ENCODE data around the gene CD28.

The CD28 gene

GRCh38 chr2:203743441-203743981 is 37.1 kb downstream of the CD28 start:
- Histone ChIP-seq H3K36me3 (ENCODE audit: control insufficient read depth, insufficient read depth, low read length) (no peaks in the 10 kb centered on the region), H3K4me3 (replicated peaks; ENCODE audit: low read depth, low read length) (no peak overlapping the region), H3K27me3 (replicated peaks; ENCODE audit: control insufficient read depth, insufficient read depth, low read length) (no peaks in the 10 kb centered on the region)
- TF ChIP-seq CTCF (IDR thresholded peaks at IDR 0.05; ENCODE audit: insufficient read depth, low read length, poor library complexity, severe bottlenecking): no peak
- no peak for DNase-seq (ENCODE audit: extremely low read depth, insufficient read length)

DNA sequence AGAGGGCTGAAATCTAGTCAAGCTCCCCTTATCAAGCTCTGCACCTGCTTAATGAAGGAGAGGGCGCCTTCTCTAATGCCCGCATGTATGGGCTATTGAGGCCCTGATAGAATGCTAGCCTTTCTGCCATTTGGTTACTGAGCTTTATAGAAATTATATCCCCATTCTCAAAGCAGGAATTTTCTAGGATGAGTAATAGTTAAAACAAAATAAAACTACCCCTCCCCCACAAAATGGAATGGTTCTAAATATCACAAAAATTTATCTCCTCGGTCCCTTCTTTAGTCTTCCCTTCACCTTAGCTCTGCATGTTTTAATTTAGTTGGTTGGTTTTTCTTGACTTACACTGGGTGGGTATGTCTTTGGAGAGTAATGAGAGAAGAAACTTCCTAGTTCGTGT is 37.7 kb downstream of the CD28 start:
- H3K4me3 ChIP-seq (replicated peaks; ENCODE audit: low read depth, low read length): no peak overlapping the region
- H3K27me3 ChIP-seq (replicated peaks; ENCODE audit: control insufficient read depth, insufficient read depth, low read length): no peaks in the 10 kb centered on the region
- no peak for DNase-seq (ENCODE audit: extremely low read depth, insufficient read length)
- H3K36me3 ChIP-seq (ENCODE audit: control insufficient read depth, insufficient read depth, low read length): no peaks in the 10 kb centered on the region
- no peak for TF ChIP-seq CTCF (IDR thresholded peaks at IDR 0.05; ENCODE audit: insufficient read depth, low read length, poor library complexity, severe bottlenecking)

DNA sequence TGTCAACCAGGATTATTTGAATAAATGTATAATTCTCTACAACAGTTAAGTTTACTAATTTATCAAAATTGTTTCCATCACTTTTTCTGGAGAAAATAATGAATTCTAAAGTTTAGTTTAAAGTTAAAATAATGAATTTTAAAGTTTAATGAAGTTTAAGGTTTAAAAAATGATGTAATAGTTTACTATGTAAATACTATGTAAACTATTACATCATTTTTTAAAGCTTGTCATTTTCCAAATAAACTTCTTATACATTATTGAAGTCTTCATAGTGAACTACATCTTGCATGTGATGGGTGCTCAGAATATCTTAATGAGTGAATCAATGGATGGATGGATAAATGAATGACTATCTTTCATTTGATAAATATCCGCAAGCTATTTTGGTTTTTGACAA is 38.8 kb downstream of the CD28 start:
- no peak for DNase-seq (ENCODE audit: extremely low read depth, insufficient read length)
- no peaks in the 10 kb centered on the region for H3K27me3 ChIP-seq (replicated peaks; ENCODE audit: control insufficient read depth, insufficient read depth, low read length)
- no peak for TF ChIP-seq CTCF (IDR thresholded peaks at IDR 0.05; ENCODE audit: insufficient read depth, low read length, poor library complexity, severe bottlenecking)
- H3K36me3 ChIP-seq (ENCODE audit: control insufficient read depth, insufficient read depth, low read length): no peaks in the 10 kb centered on the region
- no peak overlapping the region for H3K4me3 ChIP-seq (replicated peaks; ENCODE audit: low read depth, low read length)

DNA sequence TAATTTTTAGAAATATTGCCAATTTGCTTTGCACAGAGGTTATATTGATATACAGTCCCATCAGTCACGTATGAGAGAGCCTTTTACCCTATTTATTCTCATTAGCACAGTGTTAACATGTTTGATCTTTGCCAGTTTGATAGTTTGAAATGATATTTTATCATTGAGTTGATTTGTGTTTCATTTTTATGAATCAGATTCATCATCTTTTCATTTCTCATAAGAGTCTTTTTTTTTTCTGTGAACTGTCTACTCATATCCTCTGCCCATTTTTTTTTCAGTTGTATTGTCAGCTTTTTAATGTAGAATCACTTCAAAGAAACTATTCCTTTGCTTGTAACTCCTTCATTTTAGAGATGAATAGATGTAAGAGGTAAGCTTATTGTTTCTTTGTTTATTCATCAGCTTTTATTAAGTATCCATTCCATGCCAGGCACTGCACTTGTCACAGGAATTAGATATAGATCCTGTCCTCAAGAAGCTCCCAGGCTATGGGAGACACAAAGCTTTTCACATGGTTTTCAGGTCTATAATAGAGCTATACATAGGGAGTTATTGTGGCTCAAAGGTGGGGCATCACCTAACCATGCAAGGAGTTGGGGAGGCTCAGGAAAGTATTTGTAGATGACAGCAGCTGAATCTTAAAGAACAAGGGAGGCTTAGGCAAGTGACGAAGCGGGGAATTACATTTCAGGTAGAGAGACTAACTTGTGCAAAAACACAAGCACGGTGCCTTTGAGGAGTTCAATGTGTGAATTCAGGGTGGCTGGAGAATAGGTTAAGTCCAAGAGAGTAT is 42.1 kb downstream of the CD28 start:
- Histone ChIP-seq H3K36me3 (ENCODE audit: control insufficient read depth, insufficient read depth, low read length) (no peaks in the 10 kb centered on the region), H3K4me3 (replicated peaks; ENCODE audit: low read depth, low read length) (no peak overlapping the region), H3K27me3 (replicated peaks; ENCODE audit: control insufficient read depth, insufficient read depth, low read length) (no peaks in the 10 kb centered on the region)
- no peak for TF ChIP-seq CTCF (IDR thresholded peaks at IDR 0.05; ENCODE audit: insufficient read depth, low read length, poor library complexity, severe bottlenecking)
- DNase-seq (ENCODE audit: extremely low read depth, insufficient read length): no peak

DNA sequence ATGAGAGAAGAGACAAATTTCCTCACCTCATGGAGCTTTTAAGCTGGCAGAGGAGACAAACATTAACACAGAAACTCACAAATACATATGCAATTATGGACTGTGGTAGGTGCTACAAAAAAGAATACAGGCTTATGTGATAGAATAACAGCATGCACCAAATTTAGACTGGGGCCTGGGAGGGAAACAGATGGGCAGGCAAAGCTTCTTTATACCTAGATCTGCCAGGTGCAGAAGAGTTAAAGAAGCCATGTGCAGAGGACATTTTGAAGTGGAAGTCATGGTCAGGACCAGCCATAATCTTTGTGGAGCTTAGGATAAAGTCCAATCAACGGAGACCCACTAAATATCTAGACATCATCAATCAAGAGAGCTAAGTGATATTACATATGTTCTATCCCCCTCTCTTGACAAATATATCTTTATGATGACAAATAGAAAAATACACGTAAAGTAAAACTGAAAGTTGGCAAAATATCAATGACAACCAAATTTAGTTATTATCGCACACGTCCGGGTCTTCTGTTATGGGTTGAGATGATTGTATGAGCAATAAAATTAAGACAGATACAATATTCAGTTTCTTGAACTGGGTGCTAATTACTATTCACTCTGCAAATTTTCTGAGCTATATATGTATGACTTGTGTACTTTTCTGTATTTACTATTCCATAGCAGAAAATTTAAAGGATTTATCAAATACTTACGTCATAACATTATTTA is 44.1 kb downstream of the CD28 start:
- DNase-seq (ENCODE audit: extremely low read depth, insufficient read length): no peak
- no peak for TF ChIP-seq CTCF (IDR thresholded peaks at IDR 0.05; ENCODE audit: insufficient read depth, low read length, poor library complexity, severe bottlenecking)
- Histone ChIP-seq H3K36me3 (ENCODE audit: control insufficient read depth, insufficient read depth, low read length) (no peaks in the 10 kb centered on the region), H3K4me3 (replicated peaks; ENCODE audit: low read depth, low read length) (no peak overlapping the region), H3K27me3 (replicated peaks; ENCODE audit: control insufficient read depth, insufficient read depth, low read length) (no peaks in the 10 kb centered on the region)
